Small intestine (tissue), 7 donors: ENCODE data around the gene FIGN. TPM values are rescaled to one million over a fixed set of nuclear protein-coding genes. Genes with fewer than 3 reads are reported as not detected.

Source experiments
- DNase-seq, 2 donors: peaks; one replicate each; pipeline versions ENCODE4 v3.0.0 to v3.0.0-alpha.2; 2013
- FAIRE-seq: peaks from 2 replicates; lab custom pipeline; 2012; peaks lifted over from hg19 to GRCh38; lab: Jason Lieb, UNC
- H3K27ac ChIP-seq, 3 donors: one replicate each; pipeline ENCODE4 v1.5.1; 2013; ENCODE audit warnings: low read length in 2 of 3, mild to moderate bottlenecking in 2 of 3, control low read depth in 1 of 3, inconsistent platforms in 1 of 3, low read depth in 1 of 3, moderate library complexity in 1 of 3
- H3K27me3 ChIP-seq, 3 donors: one replicate each; pipeline ENCODE4 v1.6.1; 2013; ENCODE audit warnings: low read length in 3 of 3, inconsistent platforms in 1 of 3; ENCODE audit not compliant: control insufficient read depth in 3 of 3, insufficient read depth in 3 of 3
- H3K36me3 ChIP-seq, 3 donors: one replicate each; pipeline ENCODE4 v1.6.1; 2013; ENCODE audit warnings: low read length in 3 of 3, inconsistent platforms in 1 of 3, low read depth in 1 of 3, mild to moderate bottlenecking in 1 of 3, moderate library complexity in 1 of 3; ENCODE audit not compliant: control insufficient read depth in 3 of 3, insufficient read depth in 2 of 3
- H3K4me1 ChIP-seq, 3 donors: one replicate each; pipeline ENCODE4 v1.6.1; 2013; ENCODE audit warnings: low read length in 2 of 3, inconsistent platforms in 1 of 3, low read depth in 1 of 3, mild to moderate bottlenecking in 1 of 3, moderate library complexity in 1 of 3; ENCODE audit not compliant: control insufficient read depth in 3 of 3, insufficient read depth in 2 of 3
- H3K4me3 ChIP-seq, 3 donors: one replicate each; pipeline ENCODE4 v1.5.1; 2013; ENCODE audit warnings: low read length in 3 of 3, control low read depth in 1 of 3, inconsistent platforms in 1 of 3, low read depth in 1 of 3, mild to moderate bottlenecking in 1 of 3, moderate library complexity in 1 of 3
- H3K9me3 ChIP-seq, 2 donors: one replicate each; pipeline ENCODE4 v1.6.1; 2013; ENCODE audit warnings: low read depth in 1 of 2, low read length in 1 of 2; ENCODE audit not compliant: control insufficient read depth in 2 of 2, insufficient read depth in 1 of 2
- WGBS, 3 donors: extraction: QIAGEN DNeasy Blood & Tissue Kit; methylation state at CpG; one replicate each; pipeline ENCODE4 v1.1.7; 2013; 5-methylcytosine and 5-hydroxymethylcytosine counted together
- polyA plus RNA-seq, 4 donors: library from polyadenylated mRNA; stranded (reverse) in 3 of 4; unstranded in 1 of 4; fragments of 200-250 nt in 3 of 4; fragments of 120-200 nt in 1 of 4; gene quantifications; one replicate each; pipeline versions ENCODE4 v1.2.1 to v1.2.3, GENCODE V29; 2013
- donor health status: healthy with polysubstance abuse.
- donor health status: control.
- donor health status: control.
- donor health status: Bipolar disorder and iron deficiency.
- donor health status: healthy.

Gene FIGN
- polyA plus RNA-seq, 4 donors = 0.27 to 1.0 (median 0.64) TPM; not detected in 1

DNA sequence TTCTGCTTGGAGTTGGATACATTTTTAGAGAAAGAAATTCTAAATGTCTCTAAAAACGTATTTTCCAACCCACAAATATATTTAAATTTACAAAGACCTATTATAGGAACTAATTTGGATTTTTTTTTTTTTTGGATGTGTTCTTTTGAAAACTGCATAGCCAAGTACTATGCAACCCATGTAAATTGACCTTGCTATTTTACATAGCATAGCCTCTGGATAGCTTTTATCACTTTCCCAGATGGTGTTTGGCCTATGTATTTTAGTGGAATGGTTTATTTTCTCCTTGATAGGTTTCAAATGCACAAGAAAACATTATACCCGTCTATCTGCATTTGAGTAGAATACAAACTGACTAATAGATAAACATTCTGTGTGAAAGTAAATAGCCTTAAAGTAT is 130.0 kb downstream of the FIGN start:
- Histone ChIP-seq H3K27ac (no peak overlapping the region), H3K27me3 (no peaks in the 10 kb centered on the region), H3K4me3 (no peak overlapping the region), H3K4me1 (no peaks in the 10 kb centered on the region), H3K9me3 (no peaks in the 10 kb centered on the region), H3K36me3 (peaks cover 0 to 3% (median 0%) of the 10 kb centered on the region in 3 donors)
- WGBS, 3 donors = 19 to 43% (median 36%) methylated on average over 2 of the region's 2 CpGs
- no peak for DNase-seq
- no peak for FAIRE-seq

DNA sequence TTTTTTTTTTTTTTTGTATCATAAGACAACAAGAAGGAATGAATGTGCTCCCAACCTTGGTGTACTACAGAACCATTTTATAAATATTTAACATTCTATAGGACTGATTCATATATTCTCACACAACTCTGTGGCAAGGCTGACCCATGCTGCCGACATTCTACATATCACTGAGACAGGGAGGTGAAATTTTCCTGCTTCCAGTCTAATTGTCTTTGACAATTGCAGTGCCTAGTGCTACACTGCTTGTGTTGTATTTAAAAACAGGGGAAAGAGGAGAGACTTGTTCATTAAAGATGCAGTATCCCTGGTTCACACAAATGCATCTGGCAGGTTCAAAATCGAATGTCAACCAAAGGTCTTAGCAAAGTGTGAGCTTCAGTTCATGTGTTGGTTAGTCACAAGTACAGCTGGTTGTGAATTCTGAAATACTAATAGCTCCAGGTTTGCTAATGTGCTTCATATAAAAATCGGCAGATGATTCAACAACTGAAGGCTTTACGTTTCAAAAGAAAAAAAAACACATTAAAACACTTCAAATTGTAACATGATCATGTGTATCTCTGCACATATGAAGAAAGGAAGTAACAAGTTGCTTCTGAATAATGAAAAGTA is 130.8 kb downstream of the FIGN start:
- Histone ChIP-seq H3K9me3 (no peaks in the 10 kb centered on the region), H3K27ac (no peak overlapping the region), H3K27me3 (no peaks in the 10 kb centered on the region), H3K36me3 (peaks cover 0 to 1% (median 0%) of the 10 kb centered on the region in 3 donors), H3K4me1 (no peaks in the 10 kb centered on the region), H3K4me3 (no peak overlapping the region)
- FAIRE-seq (no peak), DNase-seq (no peak)
- 66 to 75% (median 74%) methylated on average over 4 of the region's 4 CpGs for WGBS, 3 donors

DNA sequence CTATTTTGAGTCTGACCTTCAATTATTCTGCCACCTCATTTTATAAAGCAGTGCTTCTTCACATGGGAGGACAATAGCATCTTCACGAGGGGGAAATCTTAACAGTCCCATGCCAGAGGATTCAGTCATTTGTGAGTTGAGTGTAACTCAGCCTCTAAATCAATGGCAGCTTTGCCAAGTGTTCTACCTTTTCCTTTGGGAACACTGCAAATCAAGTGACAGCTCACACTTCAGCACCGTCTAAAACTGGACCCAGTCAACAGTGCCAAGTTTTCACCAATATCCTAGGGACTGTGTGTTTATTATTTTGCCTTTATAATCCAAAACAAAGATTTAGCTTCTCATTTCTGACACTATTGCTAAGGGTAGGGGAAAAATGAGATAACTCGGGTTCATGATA is 133.6 kb downstream of the FIGN start:
- no peaks in the 10 kb centered on the region for H3K36me3 ChIP-seq
- no peak overlapping the region for H3K27ac ChIP-seq
- DNase-seq (no peak), FAIRE-seq (no peak)
- no peaks in the 10 kb centered on the region for H3K9me3 ChIP-seq
- no peak overlapping the region for H3K4me3 ChIP-seq
- H3K4me1 ChIP-seq = no peaks in the 10 kb centered on the region
- H3K27me3 ChIP-seq = no peaks in the 10 kb centered on the region
- 67 to 73% (median 71%) methylated on average over 3 of the region's 3 CpGs for WGBS, 3 donors

DNA sequence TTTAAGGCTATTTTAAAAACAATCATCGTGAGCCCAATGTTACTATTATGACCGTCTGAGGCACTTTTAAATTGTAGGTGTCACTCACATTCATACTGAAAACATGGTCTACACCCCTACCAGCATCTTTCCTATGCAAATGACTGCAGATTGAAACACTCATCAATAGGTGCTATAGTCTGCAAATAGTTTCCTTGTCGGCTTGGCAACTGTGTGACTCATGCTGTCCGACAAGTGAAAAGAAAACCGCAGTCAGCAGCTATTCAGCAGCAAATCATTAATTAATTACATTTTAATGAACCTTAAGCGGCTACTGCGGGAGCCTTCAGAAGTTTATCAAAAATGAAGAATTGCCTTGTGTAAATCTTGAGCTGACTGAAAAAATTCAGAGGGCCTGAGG is 134.4 kb downstream of the FIGN start:
- no peak for FAIRE-seq
- DNase-seq = no peak
- Histone ChIP-seq H3K36me3 (no peaks in the 10 kb centered on the region), H3K4me3 (no peak overlapping the region), H3K9me3 (no peaks in the 10 kb centered on the region), H3K27me3 (no peaks in the 10 kb centered on the region), H3K4me1 (no peaks in the 10 kb centered on the region), H3K27ac (no peak overlapping the region)
- WGBS, 3 donors = 32 to 59% (median 35%) methylated on average over 7 of the region's 7 CpGs

DNA sequence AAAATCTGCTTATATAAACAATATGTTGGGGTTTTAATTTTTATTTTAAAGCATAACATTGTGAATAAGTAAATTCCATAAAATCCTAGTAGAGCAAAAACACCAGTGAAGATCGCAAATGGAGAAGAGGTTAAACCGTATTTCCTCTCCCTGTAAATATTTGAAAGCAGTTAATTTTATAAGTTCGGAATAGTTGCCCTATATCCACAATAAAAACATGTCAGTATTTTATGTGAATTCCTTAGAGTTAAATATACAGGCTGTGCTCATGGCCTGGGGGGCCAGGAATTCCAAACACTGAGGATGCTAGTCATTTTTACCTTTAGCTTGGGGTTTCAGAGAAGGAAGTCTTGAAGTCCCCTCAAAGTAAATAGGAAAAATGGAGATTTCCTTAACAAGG is 135.0 kb downstream of the FIGN start:
- WGBS, 3 donors = 81 to 87% (median 84%) methylated on average over 3 of the region's 3 CpGs
- H3K4me3 ChIP-seq = no peak overlapping the region
- no peaks in the 10 kb centered on the region for H3K27me3 ChIP-seq
- DNase-seq (no peak), FAIRE-seq (no peak)
- H3K27ac ChIP-seq = no peak overlapping the region
- no peaks in the 10 kb centered on the region for H3K9me3 ChIP-seq
- no peaks in the 10 kb centered on the region for H3K4me1 ChIP-seq
- H3K36me3 ChIP-seq = no peaks in the 10 kb centered on the region

DNA sequence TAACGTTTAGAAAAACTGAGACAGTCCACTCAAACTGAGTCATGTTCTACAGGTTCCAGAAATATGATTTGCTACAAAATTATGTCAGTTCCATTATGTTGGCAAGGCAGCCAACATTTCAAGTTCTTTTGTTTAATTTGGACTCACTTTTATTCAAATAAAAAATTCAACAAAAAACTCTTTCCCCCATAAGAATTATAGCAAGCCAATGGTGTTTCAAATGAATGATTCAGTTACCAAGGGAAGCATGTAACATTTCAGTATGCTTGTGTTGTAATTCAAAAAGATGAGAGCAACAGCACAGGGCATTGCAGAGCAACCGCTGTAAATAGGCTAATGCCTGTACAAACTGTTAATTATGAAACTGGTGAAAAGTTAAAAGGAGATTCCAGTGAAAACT is 140.8 kb downstream of the FIGN start:
- Histone ChIP-seq H3K36me3 (no peaks in the 10 kb centered on the region), H3K9me3 (no peaks in the 10 kb centered on the region), H3K27ac (no peak overlapping the region), H3K4me3 (no peak overlapping the region), H3K27me3 (no peaks in the 10 kb centered on the region), H3K4me1 (no peaks in the 10 kb centered on the region)
- 49 to 54% (median 52%) methylated on average over 2 of the region's 2 CpGs for WGBS, 3 donors
- DNase-seq = no peak
- no peak for FAIRE-seq

DNA sequence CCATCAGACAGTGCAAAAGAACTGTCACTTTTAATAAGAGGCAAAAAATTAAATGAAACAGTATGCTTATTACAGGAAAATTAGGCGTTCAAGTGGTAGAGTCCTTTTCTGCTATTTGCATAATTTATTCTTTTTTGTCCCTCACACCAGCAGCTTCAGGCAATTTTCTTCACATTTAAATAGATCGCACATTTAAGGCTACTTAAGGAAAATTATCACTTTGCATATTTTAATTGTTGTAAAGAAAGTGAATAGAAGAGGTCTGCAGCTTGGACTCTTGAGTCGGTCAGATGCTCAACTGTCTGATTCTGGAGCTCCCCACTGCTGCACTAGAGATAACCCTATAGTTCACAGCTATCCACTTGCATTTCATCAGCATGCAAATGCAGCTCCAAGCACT is 141.3 kb downstream of the FIGN start:
- FAIRE-seq = no peak
- 67 to 78% (median 70%) methylated on average over 3 of the region's 3 CpGs for WGBS, 3 donors
- no peaks in the 10 kb centered on the region for H3K27me3 ChIP-seq

DNA sequence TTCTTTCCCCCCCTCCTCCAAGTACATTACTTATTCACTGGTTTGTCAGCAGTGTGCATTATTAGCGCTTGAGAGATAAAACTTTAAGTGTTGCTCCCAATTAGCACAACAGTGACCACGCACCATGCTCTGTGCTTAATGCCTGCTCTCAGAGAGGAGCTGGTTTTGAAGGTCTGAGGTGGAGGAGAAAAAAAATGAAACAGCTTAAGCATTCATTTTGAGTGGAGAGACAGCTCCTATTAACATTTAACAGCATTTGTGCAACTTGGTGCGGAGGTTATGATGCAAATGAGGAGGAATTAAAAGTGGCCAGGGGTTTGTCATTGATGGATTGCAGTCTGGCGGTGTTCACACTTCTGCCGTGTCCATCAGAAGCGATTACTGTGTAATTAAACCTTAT is 141.8 kb downstream of the FIGN start:
- no peak overlapping the region for H3K27ac ChIP-seq
- no peak for FAIRE-seq
- H3K27me3 ChIP-seq = no peaks in the 10 kb centered on the region
- H3K4me3 ChIP-seq = no peak overlapping the region
- H3K36me3 ChIP-seq = no peaks in the 10 kb centered on the region
- DNase-seq = no peak
- WGBS, 3 donors = 62 to 72% (median 65%) methylated on average over 6 of the region's 6 CpGs
- H3K4me1 ChIP-seq = no peaks in the 10 kb centered on the region
- no peaks in the 10 kb centered on the region for H3K9me3 ChIP-seq

More for the DNA sequence above, 141.3 kb downstream of the FIGN start:
- Histone ChIP-seq H3K4me1 (no peaks in the 10 kb centered on the region), H3K4me3 (no peak overlapping the region), H3K9me3 (no peaks in the 10 kb centered on the region), H3K27ac (no peak overlapping the region), H3K36me3 (no peaks in the 10 kb centered on the region)
- no peak for DNase-seq
